Measurements from ENCODE around the gene CST11.
"Not testable (repeated sequence)": the region's sequence is repeated elsewhere in the genome, so short reads cannot be mapped to it uniquely, and the experiment has no call there.

CST11 gene

DNA sequence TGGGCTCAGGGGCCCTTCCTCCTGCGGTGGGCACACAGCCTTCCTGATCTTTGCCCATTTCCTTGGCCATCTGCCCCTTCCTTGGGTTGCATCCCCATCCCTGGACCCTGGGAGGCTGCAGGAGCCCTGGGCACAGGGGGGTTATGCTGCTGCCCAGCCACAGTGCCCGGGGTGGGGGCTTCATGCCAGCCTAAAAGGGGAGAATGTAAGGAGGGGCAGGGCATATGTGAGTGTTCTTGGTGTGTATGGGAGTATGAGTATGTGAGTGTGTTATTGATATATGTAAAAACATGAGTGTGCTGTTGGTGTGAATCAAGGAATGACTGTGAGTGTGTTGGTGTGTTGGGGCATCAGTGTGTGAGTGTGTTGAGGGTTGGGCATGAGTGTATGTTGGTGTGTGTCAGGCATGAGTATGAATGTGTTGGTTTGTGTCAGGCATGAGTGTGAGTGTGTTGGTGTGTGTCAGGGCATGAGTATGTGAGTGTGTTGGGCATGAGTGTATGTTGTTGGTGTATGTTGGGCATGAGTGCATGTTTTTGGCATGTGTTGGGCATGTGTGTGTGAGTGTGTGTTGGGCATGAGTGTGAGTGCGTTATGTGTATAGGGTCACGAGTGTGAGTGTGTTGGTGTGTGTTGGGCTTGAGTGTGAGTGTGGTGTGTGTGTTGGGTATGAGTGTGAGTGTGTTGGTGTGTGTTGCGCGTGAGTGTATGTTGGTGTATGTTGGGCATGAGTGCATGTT is 23.5 kb upstream of the CST11 start:
- TF ChIP-seq, protein P1, sequence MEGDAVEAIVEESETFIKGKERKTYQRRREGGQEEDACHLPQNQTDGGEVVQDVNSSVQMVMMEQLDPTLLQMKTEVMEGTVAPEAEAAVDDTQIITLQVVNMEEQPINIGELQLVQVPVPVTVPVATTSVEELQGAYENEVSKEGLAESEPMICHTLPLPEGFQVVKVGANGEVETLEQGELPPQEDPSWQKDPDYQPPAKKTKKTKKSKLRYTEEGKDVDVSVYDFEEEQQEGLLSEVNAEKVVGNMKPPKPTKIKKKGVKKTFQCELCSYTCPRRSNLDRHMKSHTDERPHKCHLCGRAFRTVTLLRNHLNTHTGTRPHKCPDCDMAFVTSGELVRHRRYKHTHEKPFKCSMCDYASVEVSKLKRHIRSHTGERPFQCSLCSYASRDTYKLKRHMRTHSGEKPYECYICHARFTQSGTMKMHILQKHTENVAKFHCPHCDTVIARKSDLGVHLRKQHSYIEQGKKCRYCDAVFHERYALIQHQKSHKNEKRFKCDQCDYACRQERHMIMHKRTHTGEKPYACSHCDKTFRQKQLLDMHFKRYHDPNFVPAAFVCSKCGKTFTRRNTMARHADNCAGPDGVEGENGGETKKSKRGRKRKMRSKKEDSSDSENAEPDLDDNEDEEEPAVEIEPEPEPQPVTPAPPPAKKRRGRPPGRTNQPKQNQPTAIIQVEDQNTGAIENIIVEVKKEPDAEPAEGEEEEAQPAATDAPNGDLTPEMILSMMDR (IDR thresholded peaks at IDR 0.05; ENCODE audit: insufficient read depth, low read length, poor library complexity, severe bottlenecking): no peak
- Histone ChIP-seq H3K4me3 (replicated peaks; ENCODE audit: low read depth, low read length) (no peak overlapping the region), H3K27me3 (replicated peaks; ENCODE audit: control insufficient read depth, insufficient read depth, low read length) (no peaks in the 10 kb centered on the region), H3K36me3 (ENCODE audit: control insufficient read depth, insufficient read depth, low read length) (no peaks in the 10 kb centered on the region)
- DNase-seq (ENCODE audit: extremely low read depth, insufficient read length): no peak

- Histone ChIP-seq H3K27me3 (replicated peaks; ENCODE audit: control insufficient read depth, insufficient read depth, low read length) (no peaks in the 10 kb centered on the region), H3K36me3 (ENCODE audit: control insufficient read depth, insufficient read depth, low read length) (no peaks in the 10 kb centered on the region), H3K4me3 (replicated peaks; ENCODE audit: low read depth, low read length) (no peak overlapping the region)
- DNase-seq (ENCODE audit: extremely low read depth, insufficient read length): no peak
- TF ChIP-seq, protein P1 (IDR thresholded peaks at IDR 0.05; ENCODE audit: insufficient read depth, low read length, poor library complexity, severe bottlenecking): no peak
Observed at GRCh38 chr20:23475395-23475794, 22.7 kb upstream of the CST11 start.

DNA sequence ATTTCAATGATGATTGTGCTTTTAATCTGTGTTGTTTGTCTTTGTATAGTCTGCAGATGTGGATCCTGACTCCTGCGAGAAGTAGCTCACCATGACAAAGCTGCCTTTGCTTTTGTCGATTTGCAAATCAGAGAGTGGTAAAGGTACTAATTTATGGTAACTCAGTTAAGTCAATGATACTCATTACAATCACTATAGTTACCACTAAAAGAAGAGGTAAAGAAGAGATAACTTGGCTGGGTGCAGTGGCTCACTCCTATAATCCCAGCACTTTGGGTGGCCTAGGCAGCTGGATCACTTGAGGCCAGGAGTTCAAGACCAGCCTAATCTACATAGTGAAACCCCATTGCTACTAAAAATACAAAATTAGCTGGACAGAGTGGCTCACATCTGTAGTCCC is 20.6 kb upstream of the CST11 start:
- not testable (repeated sequence) for DNase-seq (ENCODE audit: extremely low read depth, insufficient read length); H3K36me3 ChIP-seq (ENCODE audit: control insufficient read depth, insufficient read depth, low read length); H3K27me3 ChIP-seq (replicated peaks; ENCODE audit: control insufficient read depth, insufficient read depth, low read length); H3K4me3 ChIP-seq (replicated peaks; ENCODE audit: low read depth, low read length)

- H3K4me3 ChIP-seq (replicated peaks; ENCODE audit: low read depth, low read length); H3K27me3 ChIP-seq (replicated peaks; ENCODE audit: control insufficient read depth, insufficient read depth, low read length); DNase-seq (ENCODE audit: extremely low read depth, insufficient read length); H3K36me3 ChIP-seq (ENCODE audit: control insufficient read depth, insufficient read depth, low read length): not testable (repeated sequence)
Observed at GRCh38 chr20:23472306-23472705, 19.6 kb upstream of the CST11 start.

- not testable (repeated sequence) for H3K36me3 ChIP-seq (ENCODE audit: control insufficient read depth, insufficient read depth, low read length); H3K27me3 ChIP-seq (replicated peaks; ENCODE audit: control insufficient read depth, insufficient read depth, low read length); DNase-seq (ENCODE audit: extremely low read depth, insufficient read length); H3K4me3 ChIP-seq (replicated peaks; ENCODE audit: low read depth, low read length)
Observed at GRCh38 chr20:23466961-23467360, 14.3 kb upstream of the CST11 start.

DNA sequence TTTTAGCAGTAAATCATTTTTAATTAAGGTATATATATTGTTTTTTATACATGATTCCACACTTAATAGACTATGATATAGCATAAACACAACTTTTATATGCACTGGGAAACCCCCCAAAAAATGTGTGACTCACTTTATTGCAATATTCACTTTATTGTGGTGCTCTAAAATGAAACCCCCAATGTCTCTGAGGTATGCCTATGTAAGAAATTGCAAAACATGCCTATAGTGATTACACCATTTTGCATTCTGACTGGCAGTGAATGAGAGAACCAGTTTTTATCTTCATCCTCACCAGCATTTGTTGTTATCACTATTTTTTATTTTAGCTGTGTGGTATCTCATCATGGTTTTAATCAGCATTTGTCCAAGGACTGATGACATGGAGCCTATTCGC is 8.5 kb upstream of the CST11 start:
- Histone ChIP-seq H3K4me3 (replicated peaks; ENCODE audit: low read depth, low read length) (no peak overlapping the region), H3K36me3 (ENCODE audit: control insufficient read depth, insufficient read depth, low read length) (no peaks in the 10 kb centered on the region), H3K27me3 (replicated peaks; ENCODE audit: control insufficient read depth, insufficient read depth, low read length) (no peaks in the 10 kb centered on the region)
- TF ChIP-seq, protein P1 (IDR thresholded peaks at IDR 0.05; ENCODE audit: insufficient read depth, low read length, poor library complexity, severe bottlenecking): no peak
- DNase-seq (ENCODE audit: extremely low read depth, insufficient read length): no peak

GRCh38 chr20:23459461-23460150 is 6.9 kb upstream of the CST11 start:
- DNase-seq (ENCODE audit: extremely low read depth, insufficient read length): no peak
- TF ChIP-seq, protein P1 (IDR thresholded peaks at IDR 0.05; ENCODE audit: insufficient read depth, low read length, poor library complexity, severe bottlenecking): no peak
- Histone ChIP-seq H3K4me3 (replicated peaks; ENCODE audit: low read depth, low read length) (no peak overlapping the region), H3K27me3 (replicated peaks; ENCODE audit: control insufficient read depth, insufficient read depth, low read length) (no peaks in the 10 kb centered on the region), H3K36me3 (ENCODE audit: control insufficient read depth, insufficient read depth, low read length) (no peaks in the 10 kb centered on the region)
